Endothelial cell of umbilical vein (primary cell): Measurements from ENCODE around the gene CXADR.

Source experiments
- CTCF ChIP-seq, 2 donors: IDR thresholded peaks; 1 replicate in 1 of 2; 2 replicates in 1 of 2; pipeline ENCODE4 v1.5.1; 2011; ENCODE audit warnings: low read length in 2 of 2, mild to moderate bottlenecking in 2 of 2, moderate library complexity in 2 of 2, control low read depth in 1 of 2, inconsistent platforms in 1 of 2, low read depth in 1 of 2; ENCODE audit not compliant: insufficient read depth in 1 of 2; ENCODE audit errors: extremely low read depth in 1 of 2
- EZH2 ChIP-seq: IDR thresholded peaks from 2 replicates; pipeline ENCODE4 v1.6.1; 2012; ENCODE audit warnings: borderline replicate concordance, low read depth, mild to moderate bottlenecking, moderate library complexity, low read length, inconsistent platforms; ENCODE audit not compliant: severe bottlenecking
- GATA2 ChIP-seq: IDR thresholded peaks from 2 replicates; pipeline ENCODE4 v1.7.0; 2011; ENCODE audit warnings: low read depth, mild to moderate bottlenecking, moderate library complexity, mixed read lengths, low read length; ENCODE audit not compliant: insufficient read length, insufficient read depth
- JUN ChIP-seq: IDR thresholded peaks from 2 replicates; pipeline ENCODE4 v1.6.1; 2011; ENCODE audit warnings: borderline replicate concordance, low read depth; ENCODE audit not compliant: insufficient read length, insufficient read depth
- MYC ChIP-seq: IDR thresholded peaks from one replicate; pipeline ENCODE4 v1.6.1; 2011; ENCODE audit warnings: mild to moderate bottlenecking, low read depth, low read length
- POLR2A ChIP-seq: IDR thresholded peaks from 2 replicates; pipeline ENCODE4 v1.6.1; 2012; ENCODE audit warnings: low read depth, mild to moderate bottlenecking, control low read depth, low read length
- POLR2AphosphoS5 ChIP-seq: IDR thresholded peaks from 2 replicates; pipeline ENCODE4 v1.6.1; 2012; ENCODE audit warnings: low read depth, mild to moderate bottlenecking, control low read depth, low read length, moderate library complexity; ENCODE audit not compliant: insufficient read depth
- TF ChIP-seq, protein P1 (sequence below): IDR thresholded peaks from 2 replicates; pipeline ENCODE4 v1.6.1; 2011; ENCODE audit not compliant: insufficient read depth, insufficient read length

DNA sequence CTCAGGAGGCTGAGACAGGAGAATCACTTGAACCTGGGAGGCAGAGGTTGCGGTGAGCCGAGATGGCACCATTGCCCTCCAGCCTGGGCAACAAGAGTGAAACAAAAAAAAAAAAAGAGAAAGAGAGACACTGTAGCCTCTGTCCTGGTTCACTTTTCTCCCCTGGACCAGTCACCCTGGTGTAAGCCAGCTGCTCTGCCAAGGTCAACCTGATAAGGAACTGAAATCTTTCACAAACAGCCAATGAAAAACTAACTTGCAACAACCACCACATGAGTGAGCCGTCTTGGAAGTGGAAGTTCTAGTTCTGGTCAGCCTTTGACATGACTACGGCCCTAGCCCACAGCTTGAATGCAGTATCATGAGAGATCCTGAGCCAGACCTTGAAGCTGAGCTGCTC lies 36.8 kb upstream of the CXADR start:
- no peak for TF ChIP-seq CTCF (IDR thresholded peaks at IDR 0.05; ENCODE audit: extremely low read depth in 1 of 2, insufficient read depth in 1 of 2, low read depth in 1 of 2, low read length in 2 of 2)
- no peak for TF ChIP-seq POLR2A
- TF ChIP-seq MYC, result no peak
- TF ChIP-seq EZH2, result no peak
- no peak for TF ChIP-seq JUN
- TF ChIP-seq GATA2, result no peak
- TF ChIP-seq, protein P1, sequence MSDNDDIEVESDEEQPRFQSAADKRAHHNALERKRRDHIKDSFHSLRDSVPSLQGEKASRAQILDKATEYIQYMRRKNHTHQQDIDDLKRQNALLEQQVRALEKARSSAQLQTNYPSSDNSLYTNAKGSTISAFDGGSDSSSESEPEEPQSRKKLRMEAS, result no peak
- TF ChIP-seq POLR2AphosphoS5, result no peak
